D341Med (cell line): Measurements from ENCODE around the gene RNF144A.

Source experiments
- DNase-seq: peaks from one replicate; pipeline ENCODE4 v3.0.0; 2012; ENCODE audit warnings: low spot score

RNF144A gene

DNA sequence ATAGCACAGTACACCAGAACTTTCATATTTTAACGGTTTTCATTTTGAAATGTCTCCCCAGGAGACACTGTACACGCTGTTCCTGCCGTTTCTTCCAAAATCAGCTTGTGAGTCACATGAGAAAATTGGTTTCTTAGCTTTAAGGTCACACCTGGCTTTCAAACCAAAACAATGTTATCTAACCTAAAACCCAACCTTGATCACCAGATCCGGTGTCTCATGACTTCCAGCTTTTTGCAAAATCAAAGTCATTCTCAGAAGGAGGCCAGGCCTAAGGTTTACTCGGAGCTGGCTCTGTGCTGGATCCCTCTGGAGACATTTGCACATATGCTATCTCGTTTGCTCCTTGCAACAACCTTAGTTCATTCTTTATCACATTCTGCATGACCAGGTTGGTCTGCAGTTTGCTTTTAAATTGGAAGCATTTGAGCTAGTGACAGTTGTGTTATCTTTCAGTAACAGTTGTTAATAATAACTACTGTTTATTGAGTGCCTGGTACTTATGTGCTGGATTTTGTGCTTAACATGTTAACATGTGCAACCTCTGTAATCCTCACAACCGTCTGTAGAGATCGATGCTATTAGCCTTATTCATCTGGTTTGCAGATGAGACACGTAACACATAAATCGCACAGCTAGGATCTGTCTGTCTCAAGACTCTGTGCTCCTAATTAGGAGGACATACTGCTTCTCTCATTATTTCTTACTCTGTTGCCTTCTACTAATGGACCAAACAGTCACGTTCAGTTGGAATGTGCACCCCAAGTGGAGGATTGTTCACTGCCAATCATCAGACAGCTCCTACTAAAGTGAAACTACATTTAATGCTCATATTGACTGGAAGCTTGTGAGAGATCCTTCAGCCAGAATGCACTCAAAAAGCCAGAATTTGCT, 105.5 kb downstream of the RNF144A start:
- no peak for DNase-seq

DNA sequence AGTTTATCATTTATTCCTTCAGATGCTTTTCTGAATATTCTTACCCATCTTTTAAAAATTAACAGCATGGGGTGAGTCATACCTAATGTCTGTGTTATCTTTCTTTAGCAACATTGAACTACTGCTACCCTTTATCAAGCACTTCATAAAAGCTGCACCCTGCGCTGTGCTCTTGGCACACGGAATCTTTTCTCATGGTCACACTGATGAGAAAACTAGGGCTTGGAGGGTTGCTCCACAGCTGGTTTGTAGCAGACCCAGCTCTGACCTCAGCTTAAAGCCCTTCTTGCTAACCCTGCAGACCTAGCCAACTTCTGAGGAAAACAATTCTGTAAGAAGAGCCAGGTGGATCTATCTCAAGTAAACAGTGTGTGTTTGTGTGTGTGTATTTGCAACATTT, 106.3 kb downstream of the RNF144A start:
- DNase-seq = no peak

DNA sequence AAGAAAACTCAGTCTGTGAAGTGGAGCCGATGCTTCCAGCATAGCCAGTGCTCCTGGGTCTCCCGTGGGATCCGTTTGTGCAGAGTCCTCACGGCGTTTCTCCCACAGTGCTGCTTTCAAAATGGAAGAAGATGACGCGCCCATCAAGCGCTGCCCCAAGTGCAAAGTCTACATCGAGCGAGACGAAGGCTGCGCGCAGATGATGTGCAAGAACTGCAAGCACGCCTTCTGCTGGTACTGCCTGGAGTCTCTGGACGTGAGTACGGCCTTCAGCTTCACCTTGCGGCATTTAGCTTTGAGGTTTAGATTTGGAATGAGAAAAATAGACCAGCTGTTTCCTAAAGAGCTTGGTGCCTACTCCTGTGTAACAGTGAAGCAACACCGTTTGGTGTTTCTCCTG, 107.0 kb downstream of the RNF144A start:
- DNase-seq = no peak

DNA sequence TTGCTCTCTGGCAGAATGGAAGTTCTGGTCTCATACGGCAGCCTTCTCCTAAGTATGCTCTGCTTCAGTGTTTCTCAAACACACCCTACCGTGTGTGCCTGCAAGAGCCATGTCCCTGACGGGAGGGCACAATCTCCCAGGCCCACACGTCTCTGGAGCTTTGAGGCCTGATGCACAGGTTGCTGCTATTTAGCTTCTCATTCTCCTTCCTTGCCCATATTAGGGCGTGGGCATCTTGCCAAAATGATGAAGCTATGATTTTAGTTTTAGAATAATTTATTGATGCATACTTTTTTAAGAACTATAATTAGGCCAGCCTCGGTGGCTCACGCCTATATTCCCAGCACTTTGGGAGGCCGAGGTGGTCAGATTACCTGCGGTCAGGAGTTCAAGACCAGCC, 107.9 kb downstream of the RNF144A start:
- DNase-seq = no peak

DNA sequence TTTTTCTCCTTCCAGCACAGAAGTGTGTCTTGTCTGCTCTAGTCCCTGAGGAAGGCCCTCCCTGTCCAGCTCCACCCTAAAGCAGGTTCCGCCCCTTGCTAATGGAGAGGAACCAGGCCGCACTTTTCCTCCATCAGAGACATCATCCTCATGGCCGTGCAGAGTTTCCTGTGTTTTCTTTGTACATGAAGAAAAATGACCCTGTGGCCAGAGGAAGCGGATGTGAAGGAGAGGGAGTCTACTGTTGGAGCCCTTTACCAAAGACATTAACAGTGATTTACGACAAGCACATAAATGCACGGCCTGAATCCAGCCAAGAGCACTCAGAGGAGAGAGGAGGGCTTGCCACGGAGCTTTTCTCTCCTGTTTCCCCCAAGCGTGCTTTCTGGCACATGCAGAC, 109.5 kb downstream of the RNF144A start:
- no peak for DNase-seq

DNA sequence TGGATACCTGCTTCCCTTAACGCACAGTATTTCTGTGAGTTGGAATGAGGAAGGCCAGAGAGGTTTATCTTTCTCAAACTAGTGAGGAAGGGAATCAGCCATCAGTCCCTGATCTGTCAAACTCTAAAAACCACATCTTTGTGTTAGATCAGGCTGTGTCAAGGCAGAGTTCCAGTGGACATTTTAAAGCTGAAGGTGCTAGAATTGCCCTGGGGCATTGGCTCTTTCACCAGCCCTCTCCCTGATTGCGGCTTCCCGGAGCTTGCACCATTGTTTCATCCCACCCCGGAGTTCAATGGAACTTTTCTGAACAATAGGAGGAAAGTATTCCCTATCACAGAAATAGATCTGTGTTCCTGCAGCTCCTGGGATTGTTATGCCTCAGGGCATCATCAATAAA, 110.2 kb downstream of the RNF144A start:
- no peak for DNase-seq

DNA sequence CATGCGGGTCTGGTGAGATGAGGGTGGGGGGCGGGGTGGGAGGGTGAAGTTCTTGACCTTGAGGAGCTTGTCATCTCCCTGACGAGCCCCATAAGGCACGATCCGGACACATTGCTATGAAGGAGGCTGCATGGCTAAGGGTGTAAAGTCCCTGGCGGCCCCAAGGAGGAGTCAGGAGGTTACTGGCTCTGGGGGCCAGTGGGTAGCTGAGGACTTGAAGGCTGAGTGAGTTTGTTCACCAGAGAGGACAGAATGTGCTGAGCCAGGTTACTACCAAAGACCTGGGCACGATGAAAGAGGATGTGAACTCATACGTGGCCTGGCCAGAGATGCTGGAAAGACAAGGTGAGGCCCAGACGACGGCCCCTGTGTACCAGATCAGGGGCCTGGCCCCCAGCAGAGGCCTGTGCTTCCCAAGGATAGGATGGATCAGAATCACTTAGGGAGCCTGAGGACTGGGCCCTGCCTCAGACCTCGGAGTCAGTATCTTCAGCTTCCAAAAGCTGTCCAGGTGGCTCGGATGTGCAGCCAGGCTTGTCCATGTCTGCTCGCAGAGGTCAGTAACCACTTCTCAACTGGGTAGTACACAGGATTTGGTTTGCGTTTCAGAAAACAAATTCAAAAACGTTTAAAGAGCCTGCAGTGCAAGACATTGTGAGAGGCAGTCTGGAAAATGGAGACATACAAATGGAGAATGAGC, 110.9 kb downstream of the RNF144A start:
- no peak for DNase-seq

DNA sequence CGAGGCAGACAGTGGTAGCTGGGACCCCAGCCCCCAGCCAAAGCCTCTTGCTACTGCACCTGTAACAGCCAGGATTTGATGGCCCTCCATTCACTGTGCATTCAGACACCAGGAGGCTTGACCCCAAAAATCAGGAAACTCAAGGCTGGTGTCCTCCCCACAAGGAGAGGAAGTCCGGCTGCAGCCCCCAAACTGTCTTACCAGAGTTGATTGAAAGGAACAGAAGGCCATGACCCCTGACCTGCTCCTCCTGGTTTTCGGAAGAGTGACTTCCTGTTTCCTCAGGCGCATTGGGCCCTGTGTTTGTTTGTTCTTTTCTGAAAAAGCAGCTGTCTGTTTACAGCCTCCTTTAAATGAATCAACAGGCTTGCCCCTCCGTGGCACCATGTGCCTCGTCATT, 111.6 kb downstream of the RNF144A start:
- no peak for DNase-seq

DNA sequence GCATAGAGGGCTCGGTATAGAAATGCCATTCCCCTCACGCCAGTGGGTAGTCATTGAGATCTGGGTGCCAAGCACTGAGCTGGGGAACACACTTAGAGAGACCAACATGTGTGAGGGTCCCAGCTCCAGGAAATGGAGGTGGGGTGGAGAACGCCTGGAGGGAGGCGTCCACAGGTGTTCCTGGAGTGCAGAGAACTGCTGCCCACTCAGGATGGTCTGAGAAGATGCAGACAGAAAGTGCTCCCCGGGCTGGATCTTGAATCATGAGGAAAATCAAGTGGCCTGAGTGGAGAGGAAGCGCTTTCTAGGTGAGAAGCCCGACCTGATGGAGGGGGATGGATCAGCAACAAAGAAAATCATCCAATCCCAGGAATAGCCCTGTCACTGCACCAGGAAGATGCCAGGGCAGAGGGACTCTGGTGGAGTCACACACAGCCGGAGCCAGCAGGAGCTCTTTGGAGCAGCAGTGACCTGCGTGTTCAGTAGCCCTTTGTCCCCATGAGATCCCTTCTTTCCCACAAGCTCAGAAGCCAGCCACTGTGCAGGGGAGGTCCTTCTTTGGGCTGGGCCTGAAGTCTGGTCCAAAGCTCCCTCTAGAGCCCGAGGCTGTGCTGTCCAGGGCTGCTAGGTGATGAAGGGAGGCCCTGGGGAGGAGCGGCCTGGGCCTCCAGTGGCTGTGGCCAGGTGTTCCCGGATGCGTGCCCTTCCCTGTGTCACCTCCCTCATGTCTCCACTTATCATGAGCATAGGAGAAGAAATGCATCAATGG, 112.3 kb downstream of the RNF144A start:
- no peak for DNase-seq

DNA sequence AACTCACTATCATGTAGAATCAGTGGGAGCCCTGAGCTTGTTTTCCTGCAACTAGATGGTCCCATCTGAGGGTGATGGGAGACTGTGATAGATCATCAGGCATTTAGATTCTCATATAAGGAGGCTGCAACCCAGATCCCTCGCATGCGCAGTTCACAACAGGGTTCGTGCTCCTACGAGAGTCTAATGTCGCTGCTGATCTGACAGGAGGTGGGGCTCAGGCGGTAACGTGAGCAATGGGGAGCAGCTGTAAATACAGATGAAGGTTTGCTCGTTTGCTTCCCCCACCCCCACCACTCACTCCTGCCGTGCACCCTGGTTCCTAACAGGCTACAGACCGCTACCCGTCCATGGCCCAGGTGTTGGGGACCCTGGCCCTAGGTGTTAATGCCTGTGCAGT, 113.6 kb downstream of the RNF144A start:
- DNase-seq = no peak

DNA sequence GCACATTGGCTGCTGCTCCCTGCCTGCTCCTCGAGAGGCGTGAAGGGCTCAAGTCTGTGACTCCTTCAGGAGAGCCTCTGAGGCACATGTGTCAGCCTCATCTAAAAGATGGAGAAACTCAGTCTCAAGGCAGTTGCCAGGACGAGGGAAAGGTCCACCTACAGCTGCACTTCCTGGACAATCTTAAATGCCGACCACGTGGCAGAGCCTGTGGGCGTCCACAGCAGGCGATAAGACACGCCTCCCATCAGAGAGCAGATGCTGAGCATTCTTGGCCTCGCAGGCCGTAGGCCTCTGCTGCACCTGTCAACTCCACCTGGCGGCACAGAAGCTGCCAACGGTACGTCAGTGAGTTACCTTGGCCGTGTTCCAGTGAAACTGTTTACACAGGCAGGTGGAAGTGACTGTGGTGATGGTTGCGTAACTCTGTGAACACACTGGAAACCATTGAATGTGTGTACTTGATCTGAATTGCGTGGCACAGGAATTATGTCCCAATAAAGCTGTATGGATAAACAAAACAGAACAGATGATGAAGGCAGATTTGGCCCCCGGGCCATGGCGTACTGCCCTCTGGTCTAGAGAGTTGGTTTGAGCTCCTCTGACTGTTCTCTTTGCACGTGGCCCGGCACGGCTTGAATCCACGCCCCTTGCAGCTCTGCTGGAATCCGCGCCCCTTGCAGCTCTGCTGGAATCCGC, 114.5 kb downstream of the RNF144A start:
- DNase-seq = no peak

DNA sequence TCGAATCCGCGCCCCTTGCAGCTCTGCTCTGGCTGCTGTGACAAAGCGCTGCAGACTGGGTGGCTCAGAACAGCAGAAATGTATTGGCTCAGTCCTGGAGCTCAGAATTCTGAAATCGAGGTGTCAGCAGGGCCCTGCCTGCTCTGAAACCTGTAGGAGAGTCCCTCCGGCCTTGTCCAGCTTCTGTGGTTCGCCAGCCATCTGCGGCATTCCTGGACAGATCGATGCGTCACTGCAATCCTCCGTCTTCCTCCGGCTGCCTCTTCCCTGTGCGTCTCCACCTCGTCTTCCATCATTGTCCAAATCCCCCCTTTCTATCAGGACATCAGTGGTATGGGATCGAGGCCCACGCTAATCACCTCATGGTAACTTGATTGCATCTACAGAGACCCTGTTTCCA, 115.2 kb downstream of the RNF144A start:
- no peak for DNase-seq

DNA sequence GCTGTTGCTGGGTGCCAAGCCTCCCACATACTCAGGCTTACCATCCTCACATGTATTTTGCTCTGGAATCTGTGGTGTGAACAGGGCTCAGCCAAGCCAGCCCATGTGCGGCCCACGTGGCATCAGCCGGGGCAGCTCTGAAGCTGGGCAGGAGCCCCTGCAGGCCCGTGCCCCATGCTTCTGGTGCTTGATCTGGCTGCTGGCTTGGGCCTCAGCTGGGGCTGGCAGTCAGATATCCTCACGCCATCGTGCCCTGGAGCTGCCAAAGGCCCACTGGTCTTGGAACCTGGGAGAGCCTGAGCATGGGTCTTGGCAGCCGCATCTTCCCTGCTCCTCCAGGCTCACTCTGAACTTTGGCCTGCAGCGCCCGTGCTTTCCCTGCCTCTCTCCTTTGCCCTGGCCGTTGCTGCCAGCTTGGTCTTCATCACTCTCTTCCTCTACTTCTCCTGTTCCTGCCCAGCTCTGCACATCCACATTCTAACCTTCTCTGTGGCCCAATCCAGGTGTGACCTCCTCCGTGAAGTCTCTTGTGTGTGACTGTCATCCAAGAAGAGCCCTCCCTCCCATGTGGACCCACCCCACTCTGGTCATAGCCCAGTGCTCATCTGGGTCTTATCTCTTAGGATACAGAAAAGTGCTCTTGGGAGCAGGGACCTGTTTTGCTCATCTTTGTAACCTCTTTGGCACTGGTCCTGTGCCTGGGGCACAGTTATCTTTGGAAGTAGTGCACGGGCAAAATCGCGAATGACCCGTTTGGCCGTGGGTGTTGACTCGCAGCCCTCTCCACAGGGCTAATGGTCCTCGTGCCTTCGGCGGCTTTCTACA, 116.1 kb downstream of the RNF144A start:
- no peak for DNase-seq

DNA sequence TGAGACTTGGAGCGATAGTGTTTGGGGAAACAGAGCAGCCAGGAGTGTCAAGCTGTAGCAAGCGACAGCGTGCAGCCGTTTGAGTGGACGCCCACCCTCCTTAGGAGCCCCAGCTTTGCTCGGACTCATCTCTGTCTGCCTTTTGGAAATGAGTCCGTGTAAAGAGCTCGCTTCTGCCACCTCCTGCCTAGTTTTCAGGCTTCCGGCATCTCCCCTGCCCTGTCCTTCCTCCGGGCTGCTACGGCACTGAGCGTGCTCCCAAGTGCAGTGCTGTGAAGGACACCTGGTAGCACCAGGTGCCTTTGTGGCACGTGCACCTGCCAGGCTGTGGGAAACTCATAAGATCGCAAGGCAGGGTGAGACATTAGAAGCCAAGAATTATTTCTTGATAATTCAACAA, 117.1 kb downstream of the RNF144A start:
- DNase-seq = no peak

DNA sequence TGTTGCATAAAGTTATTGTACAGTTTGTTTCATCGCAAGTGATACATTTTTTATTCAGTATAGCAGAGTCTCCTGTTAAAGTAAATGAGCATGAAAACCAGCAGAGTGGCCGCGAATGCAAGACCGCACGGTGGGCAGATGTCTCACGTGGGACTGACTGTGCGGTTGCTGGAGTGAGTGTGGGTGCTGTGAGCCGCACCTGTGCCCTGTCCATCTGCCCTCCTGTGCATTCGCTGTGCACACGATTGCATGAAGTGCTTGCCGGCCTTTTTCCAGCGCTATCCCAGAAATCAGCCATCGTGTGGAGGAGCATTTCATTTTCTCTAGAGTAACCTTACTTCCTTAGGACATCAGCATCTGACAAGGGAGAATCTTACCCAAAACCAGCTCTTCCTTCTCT, 118.7 kb downstream of the RNF144A start:
- DNase-seq = no peak

DNA sequence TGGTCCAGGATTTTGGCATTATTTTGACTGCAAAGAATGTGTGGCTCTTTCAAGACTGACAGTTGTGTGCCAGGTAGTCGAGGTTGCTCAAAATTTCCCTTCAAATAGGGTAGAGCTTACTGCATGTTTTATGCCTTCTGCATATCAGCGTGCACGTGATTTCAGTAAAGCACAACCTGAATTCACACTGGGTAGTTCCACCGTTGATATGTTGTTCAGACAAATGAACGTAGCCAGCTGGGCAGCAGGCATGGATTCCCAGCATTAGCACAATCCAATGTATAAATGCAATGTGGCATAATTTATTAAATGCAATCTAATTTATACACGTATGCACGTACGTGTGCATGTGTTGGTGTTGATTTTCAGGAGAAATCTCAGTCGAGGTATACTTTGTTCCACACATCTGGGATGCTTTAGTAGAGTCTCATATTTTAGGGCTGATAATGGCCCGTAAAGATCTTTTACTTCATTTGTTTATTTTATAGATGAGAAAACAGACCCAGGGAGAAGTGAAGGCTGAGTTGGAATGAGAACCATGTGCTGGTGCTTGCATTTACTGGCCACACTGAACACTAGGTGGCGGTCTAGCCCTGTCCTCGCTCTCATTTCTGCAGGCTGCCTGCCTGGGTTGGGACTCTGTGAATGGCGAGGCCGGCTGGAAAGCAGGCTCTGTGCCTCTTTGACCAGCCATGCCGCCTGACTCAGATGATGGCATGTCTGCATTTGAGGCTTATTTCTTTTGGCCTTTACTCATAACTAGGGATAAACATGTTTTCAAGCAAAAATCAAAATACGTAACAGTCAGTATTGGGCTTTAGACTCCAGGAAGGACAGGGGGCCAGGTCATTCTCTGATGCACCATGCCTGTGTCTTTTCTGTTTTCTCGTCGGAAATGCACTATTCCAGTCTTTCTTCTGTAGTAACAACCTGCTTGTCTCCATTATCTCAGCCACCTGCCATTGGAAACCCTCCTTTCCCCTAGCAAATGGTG, 120.4 kb downstream of the RNF144A start:
- DNase-seq = peak; percentile 70

DNA sequence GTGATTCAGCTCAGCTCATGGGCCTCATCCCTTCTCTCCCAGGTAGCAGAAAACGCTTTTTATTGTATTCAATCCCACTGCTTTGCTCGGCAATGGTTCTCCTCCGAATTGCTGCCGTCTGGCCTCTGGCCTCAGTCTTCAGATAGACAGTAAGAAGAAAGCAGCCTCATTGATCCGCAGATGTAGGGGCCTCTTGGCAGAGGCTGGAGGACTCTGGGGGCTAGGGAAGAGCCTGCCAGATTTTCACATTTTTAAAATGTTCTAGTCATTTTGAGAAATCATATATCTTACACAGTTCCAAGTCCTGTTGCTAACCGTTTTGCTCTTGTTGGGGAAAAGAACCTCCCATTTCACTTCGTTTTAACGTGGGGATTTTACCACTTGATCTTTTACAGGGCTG, 123.3 kb downstream of the RNF144A start:
- no peak for DNase-seq

DNA sequence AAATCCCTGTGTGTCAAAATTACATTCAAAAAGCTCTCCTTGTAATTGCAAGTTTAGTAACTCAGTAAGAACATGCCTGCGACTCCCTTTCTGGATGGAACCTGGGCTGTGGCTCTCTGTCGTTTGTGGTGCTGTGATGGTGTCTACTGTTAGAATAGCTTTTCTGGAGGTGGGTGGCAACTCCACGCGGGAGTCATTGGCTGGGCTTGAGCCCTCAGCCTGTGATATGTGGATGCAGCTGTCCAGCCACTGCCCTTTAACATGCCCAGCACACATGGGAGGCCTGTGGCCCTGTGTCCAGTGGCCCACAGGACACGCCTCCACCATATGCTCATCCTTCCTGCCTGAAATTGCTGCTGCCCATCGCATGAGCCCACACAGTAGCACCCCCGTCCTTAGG, 124.2 kb downstream of the RNF144A start:
- no peak for DNase-seq

DNA sequence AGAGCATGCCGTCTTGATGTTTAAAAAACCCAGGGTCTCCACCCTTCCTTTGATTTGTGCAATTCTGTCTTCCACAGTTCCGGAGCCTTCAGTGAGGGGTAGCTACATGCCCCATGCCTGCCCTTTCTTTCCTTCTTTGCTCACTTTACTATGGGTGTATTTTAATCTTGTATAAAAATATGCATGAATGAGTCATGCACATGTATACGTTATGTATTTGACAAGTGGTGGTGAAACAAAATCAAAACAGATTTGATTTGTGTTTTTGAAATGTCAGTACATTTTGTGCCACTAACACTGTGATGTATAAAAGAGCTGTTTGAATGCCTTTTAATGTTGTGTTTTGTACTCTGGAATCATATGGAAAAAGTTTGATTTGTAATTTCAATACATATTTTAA, 126.5 kb downstream of the RNF144A start:
- no peak for DNase-seq
